Measurements from ENCODE around the gene HSDL2. TPM values are rescaled to one million over a fixed set of nuclear protein-coding genes. Genes with fewer than 3 reads are reported as not detected.

HSDL2 gene
- total RNA-seq, 4 donors from 2014 or later = 43.0 to 66.5 (median 60.9) TPM

DNA sequence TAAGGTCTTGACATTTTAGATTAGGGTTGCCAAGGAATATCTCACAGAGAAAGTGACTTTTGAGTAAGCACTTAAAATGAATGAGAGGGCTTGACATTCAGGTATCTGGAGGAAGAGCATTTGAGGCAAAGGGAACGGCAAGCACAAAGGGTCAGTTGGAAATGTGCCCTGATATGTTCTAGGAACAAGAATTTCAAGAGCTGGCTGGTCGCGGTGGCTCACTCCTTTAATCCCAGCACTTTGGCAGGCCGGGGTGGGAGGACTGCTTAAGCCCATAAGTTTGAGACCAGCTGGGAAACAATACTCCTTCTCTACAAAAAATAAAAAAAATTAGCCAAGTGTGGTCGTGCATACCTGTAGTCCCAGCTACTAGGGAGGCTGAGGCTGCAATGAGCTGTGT, 123.3 kb downstream of the HSDL2 start:
- no peaks in the 10 kb centered on the region for H3K36me3 ChIP-seq
- WGBS, 2 donors (ENCODE audit: low coverage in 1 of 2) = 63 to 69% methylated on average over 4 to 5 of the region's 5 CpGs
- H3K27ac ChIP-seq = no peak overlapping the region
- TF ChIP-seq, protein P1, sequence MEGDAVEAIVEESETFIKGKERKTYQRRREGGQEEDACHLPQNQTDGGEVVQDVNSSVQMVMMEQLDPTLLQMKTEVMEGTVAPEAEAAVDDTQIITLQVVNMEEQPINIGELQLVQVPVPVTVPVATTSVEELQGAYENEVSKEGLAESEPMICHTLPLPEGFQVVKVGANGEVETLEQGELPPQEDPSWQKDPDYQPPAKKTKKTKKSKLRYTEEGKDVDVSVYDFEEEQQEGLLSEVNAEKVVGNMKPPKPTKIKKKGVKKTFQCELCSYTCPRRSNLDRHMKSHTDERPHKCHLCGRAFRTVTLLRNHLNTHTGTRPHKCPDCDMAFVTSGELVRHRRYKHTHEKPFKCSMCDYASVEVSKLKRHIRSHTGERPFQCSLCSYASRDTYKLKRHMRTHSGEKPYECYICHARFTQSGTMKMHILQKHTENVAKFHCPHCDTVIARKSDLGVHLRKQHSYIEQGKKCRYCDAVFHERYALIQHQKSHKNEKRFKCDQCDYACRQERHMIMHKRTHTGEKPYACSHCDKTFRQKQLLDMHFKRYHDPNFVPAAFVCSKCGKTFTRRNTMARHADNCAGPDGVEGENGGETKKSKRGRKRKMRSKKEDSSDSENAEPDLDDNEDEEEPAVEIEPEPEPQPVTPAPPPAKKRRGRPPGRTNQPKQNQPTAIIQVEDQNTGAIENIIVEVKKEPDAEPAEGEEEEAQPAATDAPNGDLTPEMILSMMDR (IDR thresholded peaks at IDR 0.05) = no peak
- no peaks in the 10 kb centered on the region for H3K9me3 ChIP-seq
- H3K27me3 ChIP-seq = no peaks in the 10 kb centered on the region
- no peaks in the 10 kb centered on the region for H3K4me1 ChIP-seq
- H3K4me3 ChIP-seq = no peak overlapping the region
- ATAC-seq = no peak

DNA sequence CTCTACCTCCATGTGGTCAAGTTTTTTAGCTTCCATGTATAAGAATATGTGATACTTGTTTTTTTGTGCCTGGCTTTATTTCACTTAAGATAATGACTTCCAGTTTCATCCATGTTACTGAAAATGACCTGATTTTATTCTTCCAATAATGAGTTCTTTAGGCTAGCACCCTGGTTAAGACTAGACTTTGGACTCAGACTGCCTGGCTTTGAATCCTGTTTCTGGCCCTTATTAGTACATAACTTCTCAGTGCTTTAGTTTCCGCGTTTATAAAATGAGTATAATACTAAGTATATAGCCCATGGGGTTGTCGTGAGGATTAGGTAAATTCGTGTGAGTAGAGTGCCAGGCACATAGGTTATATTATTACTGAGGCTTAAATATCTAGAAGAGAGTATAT, 125.2 kb downstream of the HSDL2 start:
- Histone ChIP-seq H3K27me3 (no peaks in the 10 kb centered on the region), H3K36me3 (no peaks in the 10 kb centered on the region), H3K4me1 (no peaks in the 10 kb centered on the region), H3K4me3 (no peak overlapping the region), H3K9me3 (no peaks in the 10 kb centered on the region), H3K27ac (no peak overlapping the region)
- TF ChIP-seq EP300 (IDR thresholded peaks at IDR 0.05) = no peak
- TF ChIP-seq POLR2AphosphoS5 (IDR thresholded peaks at IDR 0.05) = no peak
- ATAC-seq = no peak
- WGBS, 2 donors (ENCODE audit: low coverage in 1 of 2) = 85% methylated on average over 4 of the region's 4 CpGs

DNA sequence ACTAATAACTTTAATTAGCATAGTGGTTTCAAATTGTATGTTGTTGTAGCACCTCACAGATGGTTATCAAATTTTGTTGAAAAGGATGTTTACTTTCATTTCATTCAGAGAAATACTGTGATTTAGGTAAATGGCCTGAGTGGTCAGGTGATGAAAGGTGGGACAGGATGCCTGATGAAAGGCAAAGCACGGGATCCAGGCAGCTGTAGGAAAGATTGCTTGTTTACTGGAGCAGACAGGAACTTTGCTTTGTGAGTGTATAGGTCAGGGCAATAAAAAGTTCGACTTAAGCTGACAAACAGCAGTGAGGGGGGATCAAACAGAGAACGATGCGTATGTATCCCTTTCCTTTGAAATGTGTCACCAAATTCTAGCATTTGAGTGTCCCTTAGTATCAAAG, 125.7 kb downstream of the HSDL2 start:
- no peak overlapping the region for H3K27ac ChIP-seq
- TF ChIP-seq POLR2A (IDR thresholded peaks at IDR 0.05) (no peak), POLR2AphosphoS5 (IDR thresholded peaks at IDR 0.05) (no peak), EP300 (IDR thresholded peaks at IDR 0.05) (no peak)
- TF ChIP-seq, protein P1 (IDR thresholded peaks at IDR 0.05) = no peak
- H3K4me1 ChIP-seq = no peaks in the 10 kb centered on the region
- no peaks in the 10 kb centered on the region for H3K9me3 ChIP-seq
- no peaks in the 10 kb centered on the region for H3K36me3 ChIP-seq
- no peak for ATAC-seq
- WGBS, 2 donors (ENCODE audit: low coverage in 1 of 2) = 67 to 91% methylated on average over 4 of the region's 4 CpGs
- H3K4me3 ChIP-seq = no peak overlapping the region
- no peaks in the 10 kb centered on the region for H3K27me3 ChIP-seq

DNA sequence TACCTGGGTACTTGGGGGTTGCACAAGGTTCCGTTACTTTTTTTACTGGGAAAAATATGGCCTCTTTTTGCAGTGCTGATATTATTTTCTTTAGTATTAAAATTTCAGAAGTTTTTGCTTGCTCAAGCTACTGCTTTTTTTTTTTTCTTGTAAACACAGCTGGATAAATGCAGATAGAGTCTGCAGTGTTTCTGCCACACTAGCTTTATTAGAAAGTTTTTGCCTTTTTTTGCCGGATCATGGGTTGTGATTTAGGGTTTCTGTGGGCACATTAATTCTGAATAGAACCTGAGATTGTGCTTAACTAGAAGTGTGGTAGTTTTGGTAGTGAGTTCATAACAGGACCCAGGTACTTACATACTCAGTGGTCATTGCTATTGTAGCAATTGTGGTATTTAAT, 126.7 kb downstream of the HSDL2 start:
- no peak overlapping the region for H3K27ac ChIP-seq
- WGBS, 2 donors (ENCODE audit: low coverage in 1 of 2) = 86 to 94% methylated on average over 2 of the region's 2 CpGs
- TF ChIP-seq POLR2A (IDR thresholded peaks at IDR 0.05) = no peak
- no peak for TF ChIP-seq POLR2AphosphoS5 (IDR thresholded peaks at IDR 0.05)
- TF ChIP-seq, protein P1 (IDR thresholded peaks at IDR 0.05) = no peak
- no peak for TF ChIP-seq EP300 (IDR thresholded peaks at IDR 0.05)
- H3K27me3 ChIP-seq = no peaks in the 10 kb centered on the region
- ATAC-seq = no peak
- H3K4me3 ChIP-seq = no peak overlapping the region
- H3K36me3 ChIP-seq = no peaks in the 10 kb centered on the region
- H3K9me3 ChIP-seq = no peaks in the 10 kb centered on the region
- H3K4me1 ChIP-seq = no peaks in the 10 kb centered on the region

DNA sequence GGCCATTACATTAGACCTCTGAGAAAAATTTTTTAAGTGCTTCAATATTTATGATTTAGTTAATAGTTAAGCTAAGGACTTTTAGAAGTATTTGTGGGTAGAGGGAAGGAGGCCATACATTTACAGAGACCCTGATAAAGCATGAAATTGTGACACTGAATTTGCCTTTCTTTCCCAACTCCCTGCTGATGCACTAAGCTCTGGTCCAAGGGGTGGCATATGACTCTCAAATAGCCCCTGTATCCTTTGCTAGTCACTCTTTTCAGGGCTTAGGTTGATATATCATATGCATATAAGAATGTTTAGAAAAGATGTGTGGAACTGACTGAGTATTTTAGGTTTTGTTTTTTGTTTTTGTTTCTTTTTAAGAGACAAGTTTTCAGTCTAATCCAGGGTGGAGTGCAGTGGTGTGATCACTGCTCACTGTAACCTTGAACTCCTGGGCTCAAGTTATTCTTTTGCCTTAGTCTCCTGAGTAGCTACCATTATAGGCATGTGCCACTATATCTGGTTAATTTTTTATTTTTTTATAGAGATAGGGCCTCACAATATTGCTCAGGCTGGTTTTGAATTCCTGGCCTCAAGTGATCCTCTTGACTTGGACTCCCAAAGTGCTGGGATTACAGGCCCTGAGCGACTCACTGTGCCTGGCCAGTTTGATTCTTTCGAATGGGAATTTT, 127.2 kb downstream of the HSDL2 start:
- Histone ChIP-seq H3K9me3 (no peaks in the 10 kb centered on the region), H3K27ac (no peak overlapping the region), H3K4me3 (no peak overlapping the region), H3K4me1 (no peaks in the 10 kb centered on the region), H3K36me3 (no peaks in the 10 kb centered on the region), H3K27me3 (no peaks in the 10 kb centered on the region)
- ATAC-seq = no peak
- no peak for TF ChIP-seq POLR2A (IDR thresholded peaks at IDR 0.05)
- TF ChIP-seq POLR2AphosphoS5 (IDR thresholded peaks at IDR 0.05) = no peak
- TF ChIP-seq EP300 (IDR thresholded peaks at IDR 0.05) = no peak
- TF ChIP-seq, protein P1 (IDR thresholded peaks at IDR 0.05) = no peak
- WGBS, 2 donors (ENCODE audit: low coverage in 1 of 2) = 92 to 100% methylated on average over 2 of the region's 2 CpGs

All from gastroesophageal sphincter (tissue), 4 donors.